MV-4-11 (cell line): Measurements from ENCODE around the gene CHIA.
A peak's percentile ranks its signal among the peaks of the same experiment; 100 is the strongest.

Experiments
- DNase-seq: peaks from one replicate; lab custom pipeline; 2025; lab: John Stamatoyannopoulos, UW

CHIA gene

DNA sequence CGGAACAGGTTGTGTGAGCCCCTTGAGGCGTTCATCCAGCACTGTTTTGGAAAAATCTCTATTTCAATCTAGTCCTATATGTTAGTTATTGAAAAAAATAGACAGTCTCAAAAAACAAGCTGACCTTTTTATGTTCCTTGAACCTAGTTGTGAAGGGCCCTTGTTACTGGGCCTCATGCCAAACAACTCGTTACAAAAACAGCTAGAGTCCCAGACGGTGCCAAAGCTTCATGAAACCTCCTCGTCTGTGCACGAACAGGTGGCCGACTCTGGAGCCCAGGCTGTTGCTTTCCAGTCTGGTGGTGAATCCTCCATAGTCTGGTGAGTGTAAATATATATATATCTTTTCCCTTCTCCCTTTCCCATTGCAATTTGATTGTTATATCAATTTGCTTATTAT lies at the start of gene CHIA:
Gene CHIA, plus strand, starts transcription at position 222 of the 400 bp plus-strand sequence. CDS start 19,617 bp downstream, outside the sequence.
- no peak for DNase-seq

DNA sequence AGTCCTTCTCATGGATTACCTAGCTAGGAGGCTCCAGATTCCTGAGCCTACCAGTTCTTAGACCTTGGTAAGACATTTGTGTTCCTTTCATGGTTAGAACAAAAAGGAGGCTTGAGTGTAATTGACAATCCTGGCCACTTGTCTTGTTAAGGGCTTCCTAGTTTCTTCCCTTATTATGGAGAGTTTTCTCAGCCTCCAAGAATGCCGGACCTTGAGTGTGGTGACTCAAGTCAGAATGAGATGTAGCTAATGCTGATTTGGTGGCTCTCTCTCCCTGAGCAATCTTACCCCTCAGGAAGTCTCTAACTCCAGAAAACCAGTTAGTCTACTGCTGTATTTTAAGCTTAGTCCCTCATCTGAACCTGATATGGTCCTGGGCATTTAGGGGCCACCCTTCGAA lies 48.9 kb upstream of the CHIA start:
- DNase-seq = no peak

DNA sequence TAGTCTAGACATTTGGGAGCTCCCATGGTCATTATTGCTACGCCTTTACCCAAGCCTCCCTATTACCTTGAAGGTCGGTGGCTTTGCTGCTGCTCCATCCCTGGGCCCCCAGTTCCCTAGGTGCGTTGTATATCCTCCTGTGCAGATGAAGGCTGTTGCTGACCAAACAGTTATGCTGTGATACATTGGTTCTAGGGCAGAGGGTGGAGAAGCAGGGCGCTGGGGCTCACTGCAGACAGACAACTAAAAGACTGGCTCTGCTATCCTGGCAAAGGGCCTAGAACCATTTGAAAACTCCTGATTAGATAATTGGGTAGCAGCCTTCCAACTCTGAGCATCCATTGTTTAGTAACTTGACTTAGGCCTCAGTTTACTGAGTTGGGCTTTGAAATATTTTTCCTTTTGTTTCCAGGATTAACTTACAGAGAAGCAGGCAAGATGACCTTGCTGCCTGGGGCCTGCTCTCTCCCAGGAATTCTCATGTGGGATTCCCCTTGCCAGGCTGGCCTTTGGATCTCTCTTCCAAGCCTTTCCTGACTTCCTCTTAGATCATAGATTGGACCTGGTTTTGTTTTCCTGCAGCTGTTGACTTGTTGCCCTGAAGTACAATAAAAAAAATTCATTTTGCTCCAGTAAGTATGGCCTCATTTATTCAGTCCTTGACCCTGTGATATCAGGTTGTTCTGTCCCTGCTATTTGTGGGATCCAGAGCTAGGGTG lies 47.7 kb upstream of the CHIA start:
- DNase-seq = no peak

DNA sequence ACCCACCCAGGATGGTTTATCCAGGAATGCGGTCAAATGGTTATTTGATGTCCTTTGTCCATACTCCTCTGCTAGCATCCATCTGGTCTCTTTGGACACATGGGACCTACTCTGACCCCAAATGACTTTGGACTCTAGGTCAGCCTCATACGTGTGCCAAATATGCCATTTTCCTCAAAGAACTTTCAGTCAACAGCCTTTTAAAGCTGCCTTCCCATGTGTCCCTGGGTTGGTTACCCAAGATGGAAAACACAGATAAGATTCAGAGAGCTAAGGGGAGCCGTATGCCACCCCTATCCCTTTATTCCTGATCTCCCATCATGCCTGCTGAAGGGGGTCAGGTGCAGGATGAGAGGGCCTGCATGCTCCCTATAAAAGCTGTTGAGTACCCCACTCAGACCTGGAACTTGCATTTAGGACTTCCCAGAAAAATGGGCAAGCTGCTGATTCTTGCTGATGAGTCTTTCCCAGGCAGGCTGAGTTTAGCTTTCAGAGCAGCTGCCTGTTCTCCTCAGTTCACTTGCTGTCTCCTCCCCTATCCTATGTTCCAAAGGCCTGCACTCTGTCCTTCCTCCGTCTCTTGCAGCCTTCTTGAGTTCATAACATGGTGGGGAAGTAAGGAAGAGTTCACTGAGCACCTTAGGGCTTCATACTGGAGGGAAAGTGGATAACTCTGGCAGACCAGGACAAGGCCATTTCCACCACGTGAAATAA lies 43.4 kb upstream of the CHIA start:
- DNase-seq = no peak

DNA sequence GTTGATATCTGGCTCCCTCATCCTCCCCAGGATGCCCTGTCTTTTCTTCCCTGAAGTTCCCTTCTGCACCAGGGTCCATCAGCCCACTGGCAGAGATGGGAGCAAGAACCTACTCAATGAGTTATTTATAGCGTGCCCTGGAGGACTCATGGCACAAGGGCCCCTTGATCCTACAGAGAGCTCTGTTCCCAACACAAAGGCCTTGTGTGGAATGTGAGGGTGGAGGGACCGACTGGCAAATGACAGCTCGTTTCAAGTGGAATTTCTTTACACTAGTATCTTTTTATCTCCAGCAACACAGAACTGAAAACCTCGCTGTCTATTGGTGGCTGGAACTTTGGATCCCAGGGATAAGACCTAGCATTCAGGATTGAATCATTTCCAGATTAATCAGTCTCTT lies 40.7 kb upstream of the CHIA start:
- DNase-seq = no peak

DNA sequence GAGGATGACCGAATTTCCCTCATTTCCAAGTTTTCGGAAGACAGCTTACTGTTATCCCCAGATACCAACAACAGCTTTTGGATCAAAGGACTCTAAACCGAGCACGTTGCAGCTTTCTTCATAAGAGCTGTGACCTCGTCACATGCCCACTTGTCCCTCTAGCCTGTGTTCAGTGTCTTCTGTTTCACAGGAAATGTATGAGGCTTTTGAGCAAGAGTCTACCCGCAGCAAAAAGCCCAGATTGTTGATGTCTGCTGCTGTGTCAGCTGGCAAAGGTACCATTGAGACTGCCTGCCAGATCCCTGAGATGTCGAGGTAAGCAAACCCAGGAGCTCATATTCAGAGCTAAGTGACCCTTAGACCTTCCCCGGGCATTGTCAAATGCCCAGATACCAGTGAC lies 39.1 kb upstream of the CHIA start:
- DNase-seq = no peak

DNA sequence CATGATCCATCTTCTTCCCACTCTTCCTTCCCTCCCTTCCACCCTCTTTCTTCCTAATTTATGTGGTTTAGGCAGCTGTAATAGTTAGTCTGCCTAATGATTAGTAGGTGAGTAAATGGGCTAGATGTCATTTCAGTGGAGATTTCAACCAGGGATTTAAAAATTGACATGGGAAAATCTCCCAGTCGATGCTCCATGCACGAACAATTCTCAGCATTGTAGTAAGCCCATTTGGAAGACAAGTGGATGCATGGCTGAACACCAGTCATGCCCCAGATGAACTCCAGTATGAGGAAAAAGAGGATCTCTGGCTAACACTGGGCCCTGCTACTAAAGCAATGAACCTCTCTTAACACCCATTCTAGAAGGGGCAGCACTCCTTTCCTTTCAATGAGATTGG lies 37.9 kb upstream of the CHIA start:
- no peak for DNase-seq

DNA sequence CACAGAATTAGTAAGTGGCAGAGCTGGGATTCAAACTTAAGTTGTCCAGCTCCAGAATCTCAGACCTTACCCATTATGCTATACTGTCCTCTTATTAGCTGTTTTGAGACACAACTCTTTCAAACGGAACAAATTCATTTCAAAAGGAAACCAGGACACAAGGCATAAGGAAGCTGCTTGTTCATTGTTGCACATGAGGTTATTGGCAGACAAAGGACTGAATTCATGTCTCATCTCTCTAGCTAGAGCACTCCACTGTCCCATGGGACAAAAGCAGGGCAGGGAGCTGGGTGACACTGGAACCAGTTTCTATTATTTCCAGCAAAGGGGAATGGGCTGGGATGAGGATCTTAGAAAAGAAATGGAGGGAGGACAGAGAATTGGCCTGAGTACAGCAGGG lies 36.8 kb upstream of the CHIA start:
- DNase-seq = no peak

DNA sequence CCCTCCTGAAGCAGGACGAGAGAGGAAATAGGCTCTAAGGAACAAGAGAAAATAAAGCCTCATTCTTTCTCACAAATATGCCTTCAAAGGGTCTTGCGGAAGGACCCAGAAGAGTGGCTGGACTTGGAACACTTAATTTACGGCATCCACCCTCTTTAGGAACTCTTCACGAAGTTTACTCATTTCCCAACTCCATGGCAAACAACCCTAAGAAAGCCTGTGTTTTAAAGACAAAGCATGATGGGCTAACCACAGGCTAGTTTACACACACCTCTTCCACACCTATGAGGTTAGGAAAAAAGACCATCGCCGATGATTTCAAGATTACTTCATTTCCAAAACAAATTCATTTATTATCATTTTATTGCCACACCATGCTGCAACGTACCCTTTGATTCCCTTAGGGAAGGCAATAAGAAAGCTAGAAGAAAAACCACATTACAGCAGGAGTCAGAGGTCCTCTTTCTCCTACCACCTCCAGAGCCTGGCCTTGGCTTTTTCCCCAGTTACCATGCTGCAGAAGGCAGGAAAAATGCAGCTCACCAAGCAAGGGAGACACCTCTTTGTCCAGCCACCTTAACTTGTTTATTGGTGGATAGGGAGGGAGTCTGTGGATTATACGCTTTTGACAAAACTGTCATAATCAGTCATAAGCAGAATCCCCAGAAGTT lies 33.5 kb upstream of the CHIA start:
- DNase-seq = no peak

DNA sequence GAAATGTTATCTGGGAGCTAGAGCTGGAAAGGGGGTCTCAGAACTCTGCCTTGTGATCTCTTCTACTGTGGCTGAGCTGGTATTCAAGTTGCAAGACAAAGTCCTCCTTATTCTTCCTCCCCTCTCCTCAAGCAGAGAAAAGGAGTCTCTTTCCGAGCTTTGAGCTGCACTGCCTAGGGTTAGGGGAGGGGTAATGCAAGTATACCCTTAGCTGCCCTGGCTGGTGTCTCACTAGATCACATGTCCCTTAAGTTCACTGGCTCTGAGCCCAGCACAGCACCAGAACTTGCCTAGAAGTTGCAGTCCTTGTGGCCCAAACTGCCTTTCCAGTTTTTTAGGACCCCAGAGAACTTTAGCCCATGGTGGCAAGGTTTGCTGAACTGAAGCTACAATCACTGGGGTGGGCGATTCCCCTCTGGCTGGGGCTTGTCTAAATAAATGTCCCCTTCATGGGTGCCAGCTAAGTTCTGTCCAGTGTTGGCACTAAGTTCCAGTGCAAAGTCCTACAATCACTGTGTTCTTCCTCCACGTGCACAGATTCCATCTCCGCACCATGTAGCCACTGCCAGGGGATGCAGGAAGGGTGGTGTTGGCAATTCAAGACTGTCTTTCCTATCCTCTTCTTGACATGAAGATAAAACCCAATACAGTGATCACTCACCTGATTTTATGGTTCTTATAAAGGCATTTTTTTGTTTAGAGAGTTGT lies 22.7 kb upstream of the CHIA start:
- no peak for DNase-seq

DNA sequence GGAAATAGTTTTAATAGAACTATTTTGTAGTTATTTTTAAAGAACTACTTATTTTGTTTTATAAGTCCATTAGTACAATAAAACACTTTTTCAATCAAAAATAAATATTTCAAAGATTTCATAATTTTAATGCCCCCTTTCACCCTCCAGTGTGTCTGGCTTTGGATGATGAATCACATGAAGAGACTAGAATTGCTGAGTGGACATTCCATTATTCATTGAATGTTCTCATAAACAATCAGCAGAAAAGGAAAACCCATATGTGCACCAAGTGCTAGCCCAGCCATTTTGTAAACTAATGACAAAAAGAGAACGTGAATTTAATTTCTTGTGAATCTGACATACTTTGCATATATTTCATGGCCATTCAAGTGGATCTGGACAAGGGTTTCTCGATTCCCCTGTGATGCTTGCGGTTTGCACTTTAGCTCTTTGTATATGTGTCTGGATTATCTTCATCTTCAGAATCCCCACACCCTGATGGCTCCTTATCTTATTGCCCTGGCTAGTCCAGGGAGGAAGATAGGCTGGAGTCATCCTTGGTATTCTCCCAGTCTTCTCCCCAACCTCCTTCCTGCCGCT lies 20.7 kb upstream of the CHIA start:
- DNase-seq = no peak

DNA sequence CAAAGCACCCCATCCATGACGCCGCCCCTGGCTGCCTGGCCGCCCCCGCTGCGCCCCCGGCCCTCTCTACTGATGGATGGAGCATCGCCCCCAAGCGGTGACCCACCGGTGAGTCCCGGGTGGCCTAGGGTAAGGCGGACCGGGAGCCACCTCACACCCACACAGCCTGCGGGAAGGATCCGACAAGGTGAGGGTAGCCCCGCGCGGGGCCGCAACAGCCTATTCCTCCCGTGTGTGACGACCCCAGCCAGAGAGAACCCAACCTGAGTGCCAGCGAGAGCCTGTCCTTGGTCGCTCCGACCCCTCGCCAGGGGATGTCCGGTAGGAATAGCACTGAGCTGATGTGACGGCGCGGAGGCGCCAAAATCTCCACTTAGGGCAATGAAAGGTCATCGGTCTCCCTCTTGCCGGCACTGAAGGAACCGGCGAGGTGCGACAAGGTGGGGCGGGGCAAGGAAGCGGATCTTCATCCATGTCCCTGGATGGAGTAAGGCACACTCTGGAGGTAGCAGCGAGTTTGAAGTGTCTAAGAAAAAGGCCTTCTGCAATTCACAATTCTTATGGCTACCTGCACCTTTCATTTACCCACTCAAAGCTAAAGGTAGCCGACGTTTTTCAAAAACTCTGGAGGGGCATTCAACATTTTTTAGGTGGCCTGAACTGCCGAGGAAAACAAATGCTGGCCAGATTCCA lies 19.7 kb upstream of the CHIA start:
- DNase-seq = no peak

DNA sequence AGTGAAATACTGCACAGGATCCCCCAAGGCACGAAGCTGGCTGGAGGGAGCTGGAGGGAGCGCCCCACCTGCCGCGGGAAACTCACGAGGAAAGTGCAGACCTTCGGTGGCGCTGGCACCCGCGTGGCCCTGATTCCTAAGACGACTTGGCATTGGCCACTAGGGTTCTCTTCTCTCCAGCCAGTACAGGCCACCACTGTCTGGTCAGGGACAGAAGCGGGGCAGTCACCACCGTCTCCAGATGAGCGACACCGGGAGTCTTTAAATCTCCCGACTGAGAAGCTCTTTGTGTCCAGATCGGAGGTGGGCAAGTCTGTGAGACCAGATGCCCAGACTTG lies 19.2 kb upstream of the CHIA start:
- DNase-seq = no peak

DNA sequence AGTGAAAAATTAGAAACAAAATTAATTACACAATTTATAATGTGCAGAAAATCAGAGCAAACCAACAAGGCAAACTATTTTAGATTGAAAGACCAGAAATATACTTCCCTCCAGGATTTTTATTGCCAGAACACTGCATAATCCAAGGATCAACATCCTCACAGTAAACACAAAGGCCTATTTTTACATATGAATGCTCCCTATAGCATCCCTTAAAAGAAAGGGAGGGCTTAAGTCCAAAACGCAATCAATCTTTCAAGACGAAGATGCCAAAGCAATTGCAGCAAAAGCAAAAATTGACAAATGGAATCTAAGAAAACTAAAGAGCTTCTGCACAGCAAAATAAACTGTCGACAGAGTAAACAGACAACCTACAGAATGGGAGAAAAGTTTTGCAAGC lies 18.6 kb upstream of the CHIA start:
- no peak for DNase-seq

DNA sequence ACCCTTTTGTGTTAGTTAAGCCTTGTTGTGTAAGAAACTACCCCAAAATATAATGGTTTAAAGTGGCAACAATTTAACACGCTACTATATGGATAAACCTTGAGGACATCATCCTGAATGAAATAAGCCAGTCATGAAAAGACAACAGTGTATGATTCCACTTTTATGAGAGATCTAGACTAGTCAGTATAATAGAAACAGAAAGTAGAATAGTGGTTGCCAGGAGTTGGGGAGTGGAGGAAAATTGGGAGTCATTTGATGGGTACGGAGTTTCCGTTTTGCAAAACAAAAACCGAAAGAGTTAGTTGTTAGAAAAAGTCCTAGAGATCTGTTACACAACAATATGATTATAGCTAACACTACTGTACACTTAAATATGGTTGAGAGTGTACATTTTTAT lies 16.0 kb upstream of the CHIA start:
- DNase-seq = peak; percentile 84

DNA sequence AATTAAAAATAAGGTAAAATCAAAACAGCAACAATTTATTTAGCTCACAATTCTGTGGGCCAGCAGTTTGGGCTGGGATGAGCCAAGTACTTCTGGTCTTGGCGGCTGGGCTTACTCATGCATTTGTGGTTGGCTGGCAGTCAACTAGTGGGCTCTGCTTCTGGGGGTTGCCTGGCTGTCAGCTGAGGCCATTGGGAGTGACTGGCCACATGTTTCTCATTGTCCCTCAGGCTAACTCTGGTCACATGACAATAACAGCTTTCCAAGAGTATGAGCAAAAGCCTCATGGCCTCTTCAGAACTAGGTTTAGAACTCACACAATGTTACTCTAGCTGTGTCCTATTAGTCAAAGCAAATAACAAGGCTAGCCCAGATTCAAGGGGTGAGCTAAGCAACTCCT lies 15.6 kb upstream of the CHIA start:
- DNase-seq = peak; percentile 89

DNA sequence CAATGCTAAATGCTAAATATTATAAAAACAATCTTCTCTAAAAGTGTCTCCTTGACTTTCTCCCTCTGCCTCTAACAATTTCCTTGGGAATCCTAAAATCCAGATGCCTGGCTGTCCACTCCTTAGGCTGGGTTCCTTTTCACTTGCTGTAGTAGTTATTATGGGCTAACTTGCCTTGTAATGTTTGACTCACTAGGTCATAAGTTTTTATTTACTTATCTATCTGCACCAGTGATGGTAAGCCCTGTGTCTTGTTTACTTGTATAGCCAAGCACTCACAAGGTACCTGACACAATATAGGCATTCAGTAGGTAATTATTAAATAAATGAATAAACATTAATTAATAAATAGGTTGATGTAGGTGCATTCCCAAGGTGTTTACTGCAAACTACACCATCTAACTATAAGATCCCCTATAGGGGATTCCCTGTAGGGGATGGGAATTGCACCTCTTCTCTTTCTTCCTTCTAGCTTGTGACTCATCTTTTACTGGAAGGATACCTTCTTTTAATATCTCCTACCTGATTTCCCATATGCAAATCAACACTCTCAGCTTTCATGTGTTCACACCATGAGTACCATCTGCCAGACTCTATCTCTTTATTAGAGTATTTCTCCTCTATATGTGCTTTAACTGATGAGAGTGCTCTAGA lies 14.7 kb upstream of the CHIA start:
- no peak for DNase-seq

DNA sequence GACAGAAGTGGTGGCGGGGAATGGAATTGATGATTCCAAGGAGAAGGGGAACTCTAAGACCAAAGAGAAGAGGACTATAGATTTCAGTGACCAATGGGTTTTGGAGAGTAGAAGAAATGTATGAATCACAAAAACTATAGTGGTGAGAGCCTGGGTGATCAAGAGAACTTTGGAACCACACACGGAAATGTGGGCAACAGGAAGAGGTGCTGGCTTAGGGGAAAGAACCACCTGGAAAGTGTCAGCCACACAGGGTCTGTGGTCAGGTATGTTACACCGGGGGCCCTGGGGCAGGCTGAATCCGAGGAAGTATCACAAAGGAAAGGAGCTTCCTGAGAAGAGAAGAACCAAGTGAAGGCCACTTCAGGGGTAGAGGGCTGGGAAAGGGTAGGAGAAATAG lies 11.5 kb upstream of the CHIA start:
- no peak for DNase-seq

DNA sequence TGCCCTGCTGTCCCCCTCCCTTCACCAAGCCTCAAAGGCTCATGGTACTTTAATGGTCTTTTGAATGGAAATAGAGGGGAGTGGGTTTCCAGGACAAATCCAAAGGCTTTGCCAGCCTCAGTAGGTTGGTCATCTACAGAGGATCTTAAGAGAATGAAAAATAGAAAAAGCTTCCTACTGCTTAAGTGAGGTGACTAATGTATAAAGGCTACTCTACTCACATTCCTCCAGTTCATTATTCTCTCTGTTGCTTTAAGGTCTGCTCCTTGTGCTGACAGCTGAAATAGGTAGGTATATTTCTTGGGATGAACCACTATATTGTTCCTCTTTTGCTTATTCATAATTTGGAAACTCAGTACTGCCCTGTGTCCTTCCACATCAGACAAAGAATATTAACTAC lies 10.4 kb upstream of the CHIA start:
- no peak for DNase-seq

DNA sequence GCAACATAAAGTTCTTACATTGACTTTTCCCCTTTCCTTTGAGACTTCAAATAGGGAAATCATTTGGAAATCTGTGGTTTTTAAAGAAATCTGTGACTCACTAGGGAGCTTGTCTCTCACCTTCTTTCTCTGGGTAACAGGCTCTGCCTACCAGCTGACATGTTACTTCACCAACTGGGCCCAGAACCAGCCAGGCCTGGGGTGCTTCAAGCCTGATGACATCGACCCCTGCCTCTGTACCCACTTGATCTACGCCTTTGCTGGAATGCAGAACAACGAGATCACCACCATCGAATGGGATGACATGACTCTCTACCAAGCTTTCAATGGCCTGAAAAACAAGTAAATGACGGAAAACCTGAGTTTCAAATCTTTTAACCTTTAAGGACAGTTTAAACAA lies 9.2 kb upstream of the CHIA start:
- no peak for DNase-seq

DNA sequence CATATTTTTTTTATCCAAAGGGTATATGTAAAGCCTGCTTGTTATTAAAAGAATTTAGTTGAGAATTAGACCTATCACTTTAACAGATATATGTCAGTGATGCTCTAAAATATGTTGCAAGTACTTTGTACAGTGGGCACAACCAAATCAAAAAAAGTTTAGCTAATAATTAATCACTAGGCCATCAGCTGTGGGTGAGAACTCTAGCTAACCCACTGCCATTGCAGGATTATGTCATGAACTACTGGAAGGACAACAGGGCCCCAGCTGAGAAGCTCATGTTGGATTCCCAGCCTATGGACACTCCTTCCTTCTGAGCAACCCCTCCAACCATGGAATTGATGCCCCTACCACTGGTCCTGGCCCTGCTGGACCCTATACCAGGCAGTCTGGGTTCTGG lies 6.8 kb upstream of the CHIA start:
- no peak for DNase-seq
